Neural cell (in vitro differentiated cells): ENCODE data around the gene SLC25A21. TPM values are rescaled to one million over a fixed set of nuclear protein-coding genes. Genes with fewer than 3 reads are reported as not detected.

Source experiments
- H2AFZ ChIP-seq: fragments of 200-600, 300-800 bp; sonication (generic), shearing (Covaris generic); 2 replicates; pipeline ENCODE4 v1.6.0; 2014; ENCODE audit warnings: low read depth, mild to moderate bottlenecking, antibody characterized with exemption, low read length, moderate library complexity
- H3F3A ChIP-seq: fragments of 200-600 bp; shearing (Covaris generic); 2 replicates; pipeline ENCODE4 v1.6.1; 2016; ENCODE audit warnings: mild to moderate bottlenecking, moderate library complexity, mixed read lengths, antibody characterized with exemption, low read length; ENCODE audit not compliant: insufficient read depth, poor library complexity, severe bottlenecking
- H3K27ac ChIP-seq: fragments of 200-600, 300-800 bp; sonication (generic), shearing (Covaris generic); 2 replicates; pipeline ENCODE4 v1.5.1; 2014; ENCODE audit warnings: mild to moderate bottlenecking, low read length, moderate library complexity
- H3K27me3 ChIP-seq: fragments of 300-800, 200-600 bp; sonication (generic), shearing (Covaris generic); 2 replicates; pipeline ENCODE4 v1.6.0; 2014; ENCODE audit warnings: mild to moderate bottlenecking, low read depth, low read length, moderate library complexity; ENCODE audit not compliant: insufficient read depth
- H3K36me3 ChIP-seq: fragments of 300-800, 200-600 bp; sonication (generic), shearing (Covaris generic); 2 replicates; pipeline ENCODE4 v1.5.1; 2014; ENCODE audit warnings: mild to moderate bottlenecking, antibody characterized with exemption, low read length, moderate library complexity; ENCODE audit not compliant: insufficient read depth
- H3K4me2 ChIP-seq: fragments of 300-800, 200-600 bp; sonication (generic), shearing (Covaris generic); 2 replicates; pipeline ENCODE4 v1.6.0; 2014; ENCODE audit warnings: mild to moderate bottlenecking, low read length
- H3K4me3 ChIP-seq: fragments of 300-800, 200-600 bp; sonication (generic), shearing (Covaris generic); 2 replicates; pipeline ENCODE4 v1.5.1; 2014; ENCODE audit warnings: mild to moderate bottlenecking, low read length, moderate library complexity
- H3K79me2 ChIP-seq: fragments of 200-600 bp; shearing (Covaris generic); replicated peaks from 2 replicates; pipeline ENCODE4 v1.6.0; 2014; ENCODE audit warnings: mild to moderate bottlenecking, low read length, moderate library complexity; ENCODE audit not compliant: insufficient read depth
- H3K9ac ChIP-seq: fragments of 300-800, 200-600 bp; sonication (generic), shearing (Covaris generic); 2 replicates; pipeline ENCODE4 v1.6.1; 2016; ENCODE audit warnings: mild to moderate bottlenecking, low read length, mixed read lengths
- H3K9me2 ChIP-seq: fragments of 200-600 bp; shearing (Covaris generic); 2 replicates; pipeline ENCODE4 v1.6.1; 2016; ENCODE audit warnings: mild to moderate bottlenecking, low read length, mixed read lengths; ENCODE audit not compliant: insufficient read depth
- H3K9me3 ChIP-seq: fragments of 200-600, 300-800 bp; sonication (generic), shearing (Covaris generic); 2 replicates; pipeline ENCODE4 v1.6.1; 2016; ENCODE audit warnings: mild to moderate bottlenecking, mixed run types, low read length, moderate library complexity, mixed read lengths
- H4K20me1 ChIP-seq: fragments of 200-600 bp; shearing (Covaris generic); 2 replicates; pipeline ENCODE4 v1.6.1; 2016; ENCODE audit warnings: mild to moderate bottlenecking, mixed run types; ENCODE audit not compliant: insufficient read depth
- CTCF ChIP-seq: fragments of 450-650 bp; IDR thresholded peaks from 2 replicates; pipeline ENCODE4 v1.5.1; 2014; ENCODE audit warnings: antibody characterized with exemption, mild to moderate bottlenecking, moderate library complexity; ENCODE audit not compliant: poor library complexity, severe bottlenecking
- EP300 ChIP-seq: fragments of 450-650 bp; conservative IDR thresholded peaks from 2 replicates; pipeline ENCODE4 v1.6.1; 2014; ENCODE audit warnings: antibody characterized with exemption, mild to moderate bottlenecking, moderate library complexity; ENCODE audit not compliant: poor library complexity, severe bottlenecking
- EZH2 ChIP-seq: fragments of 200-600, 300-800 bp; shearing (Covaris generic), sonication (generic); IDR thresholded peaks from 2 replicates; pipeline ENCODE4 v1.6.1; 2014; ENCODE audit warnings: antibody characterized with exemption, low read length, borderline replicate concordance, mild to moderate bottlenecking; ENCODE audit not compliant: insufficient read depth, poor library complexity, severe bottlenecking
- MXI1 ChIP-seq: fragments of 450-650 bp; conservative IDR thresholded peaks from 2 replicates; pipeline ENCODE4 v1.6.1; 2014; ENCODE audit warnings: antibody characterized with exemption, mild to moderate bottlenecking; ENCODE audit not compliant: poor library complexity, severe bottlenecking
- POLR2AphosphoS5 ChIP-seq: IDR thresholded peaks from 2 replicates; pipeline ENCODE4 v1.6.1; 2012
- RAD21 ChIP-seq: fragments of 450-650 bp; conservative IDR thresholded peaks from 2 replicates; pipeline ENCODE4 v1.6.1; 2014; ENCODE audit warnings: antibody characterized with exemption, mild to moderate bottlenecking, moderate library complexity
- REST ChIP-seq: IDR thresholded peaks from 2 replicates; pipeline ENCODE4 v1.6.1; 2012; ENCODE audit warnings: borderline replicate concordance
- SMC3 ChIP-seq: fragments of 450-650 bp; conservative IDR thresholded peaks from 2 replicates; pipeline ENCODE4 v1.6.1; 2014; ENCODE audit warnings: antibody characterized with exemption, mild to moderate bottlenecking, moderate library complexity; ENCODE audit not compliant: poor library complexity
- TAF1 ChIP-seq: IDR thresholded peaks from 2 replicates; pipeline ENCODE4 v1.6.1; 2012; ENCODE audit warnings: low read depth
- polyA plus RNA-seq: library from polyadenylated mRNA; depleted of rRNA; stranded (reverse); fragments of >200 nt; gene quantifications from 2 replicates; pipeline ENCODE4 v1.2.3, GENCODE V29; 2014

Gene SLC25A21
- polyA plus RNA-seq, 1 donor from 2014 or later = 0.35 TPM

GRCh38 chr14:36716614-36717184, 455.7 kb downstream of the SLC25A21 start:
- H4K20me1 ChIP-seq = no peaks in the 10 kb centered on the region
- H3K9ac ChIP-seq = no peak overlapping the region
- no peak overlapping the region for H3K27ac ChIP-seq
- no peak overlapping the region for H2AFZ ChIP-seq
- no peaks in the 10 kb centered on the region for H3K9me3 ChIP-seq
- no peaks in the 10 kb centered on the region for H3F3A ChIP-seq
- no peak overlapping the region for H3K4me3 ChIP-seq
- no peak for TF ChIP-seq MXI1
- TF ChIP-seq EP300 = no peak
- no peak for TF ChIP-seq SMC3
- no peak for TF ChIP-seq POLR2AphosphoS5
- no peak for TF ChIP-seq RAD21
- no peak for TF ChIP-seq REST
- TF ChIP-seq EZH2 = no peak
- TF ChIP-seq CTCF = no peak
- no peak for TF ChIP-seq TAF1
- H3K36me3 ChIP-seq = no peaks in the 10 kb centered on the region
- H3K4me2 ChIP-seq = no peak overlapping the region
- no peaks in the 10 kb centered on the region for H3K9me2 ChIP-seq
- no peaks in the 10 kb centered on the region for H3K27me3 ChIP-seq
- no peaks in the 10 kb centered on the region for H3K79me2 ChIP-seq

DNA sequence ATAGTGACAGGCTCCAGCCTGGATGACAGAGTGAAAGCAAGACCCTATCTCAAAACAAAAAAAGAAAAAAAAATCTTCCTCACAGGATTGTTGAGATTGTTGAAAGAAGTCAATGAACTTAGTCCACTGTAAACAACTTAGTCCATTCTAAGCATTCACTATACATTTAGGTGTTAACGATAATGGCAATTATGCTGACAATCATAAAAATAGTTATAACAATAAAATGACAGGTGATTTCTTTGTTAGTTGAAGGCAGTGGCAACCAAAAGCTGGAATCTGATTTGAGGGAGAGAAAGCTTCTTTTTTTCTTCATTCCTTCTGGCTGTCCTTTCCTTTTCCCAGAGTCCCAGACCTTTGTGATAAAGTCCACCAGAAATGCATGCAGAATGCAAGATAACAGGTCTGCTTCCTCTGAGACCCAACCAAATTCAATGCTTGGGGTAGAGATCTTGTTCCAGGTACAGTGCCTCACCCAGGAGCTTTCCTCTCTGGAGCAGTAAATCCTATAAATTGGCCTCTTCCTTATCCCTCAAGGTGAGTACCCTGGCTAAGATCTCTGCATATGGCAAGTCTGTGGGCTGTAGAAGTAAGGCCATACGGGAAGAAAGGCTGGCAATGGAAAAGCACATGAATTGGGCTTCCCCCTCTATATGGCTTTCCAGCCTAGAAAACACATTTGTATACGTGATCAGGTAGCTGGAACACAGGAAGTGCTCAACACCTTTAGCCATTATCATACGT, 458.3 kb downstream of the SLC25A21 start:
- Histone ChIP-seq H3K9me3 (no peaks in the 10 kb centered on the region), H2AFZ (no peak overlapping the region), H3K27me3 (no peaks in the 10 kb centered on the region), H3K79me2 (no peaks in the 10 kb centered on the region), H3K4me3 (no peak overlapping the region), H3F3A (no peaks in the 10 kb centered on the region), H3K9me2 (no peaks in the 10 kb centered on the region), H4K20me1 (no peaks in the 10 kb centered on the region), H3K36me3 (no peaks in the 10 kb centered on the region), H3K27ac (no peak overlapping the region), H3K9ac (no peak overlapping the region), H3K4me2 (no peak overlapping the region)
- TF ChIP-seq MXI1 (no peak), REST (no peak), TAF1 (no peak), CTCF (no peak), SMC3 (no peak), EP300 (no peak), POLR2AphosphoS5 (no peak), RAD21 (no peak), EZH2 (no peak)
